ENCODE data around the gene TTR. TPM values are rescaled to one million over a fixed set of nuclear protein-coding genes. Genes with fewer than 3 reads are reported as not detected.

Gene TTR
- total RNA-seq, 2 donors from 2014 or later: not detected

DNA sequence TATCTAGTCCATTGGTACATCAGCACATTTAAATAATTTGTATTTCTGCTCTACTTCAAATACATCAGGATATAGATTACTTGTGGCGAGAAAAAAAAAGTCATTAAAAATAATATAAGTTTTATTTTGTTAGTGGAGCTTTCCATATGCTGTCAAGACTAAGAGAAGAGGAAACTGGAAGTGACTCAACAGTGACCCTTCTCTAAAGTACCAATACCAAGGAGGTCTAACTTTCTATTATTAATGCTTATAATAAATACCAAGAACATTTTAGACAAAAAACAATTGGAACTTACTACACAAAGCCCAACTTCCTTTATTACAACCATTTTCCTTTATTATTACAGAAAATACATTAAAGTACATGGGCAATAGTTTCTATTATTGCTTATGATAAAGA, 39.8 kb downstream of the TTR start:
- ATAC-seq (ENCODE audit: insufficient number of reproducible peaks, low FRiP score, low read depth) (no peak), DNase-seq (ENCODE audit: low spot score) (no peak)
- TF ChIP-seq, protein P1, sequence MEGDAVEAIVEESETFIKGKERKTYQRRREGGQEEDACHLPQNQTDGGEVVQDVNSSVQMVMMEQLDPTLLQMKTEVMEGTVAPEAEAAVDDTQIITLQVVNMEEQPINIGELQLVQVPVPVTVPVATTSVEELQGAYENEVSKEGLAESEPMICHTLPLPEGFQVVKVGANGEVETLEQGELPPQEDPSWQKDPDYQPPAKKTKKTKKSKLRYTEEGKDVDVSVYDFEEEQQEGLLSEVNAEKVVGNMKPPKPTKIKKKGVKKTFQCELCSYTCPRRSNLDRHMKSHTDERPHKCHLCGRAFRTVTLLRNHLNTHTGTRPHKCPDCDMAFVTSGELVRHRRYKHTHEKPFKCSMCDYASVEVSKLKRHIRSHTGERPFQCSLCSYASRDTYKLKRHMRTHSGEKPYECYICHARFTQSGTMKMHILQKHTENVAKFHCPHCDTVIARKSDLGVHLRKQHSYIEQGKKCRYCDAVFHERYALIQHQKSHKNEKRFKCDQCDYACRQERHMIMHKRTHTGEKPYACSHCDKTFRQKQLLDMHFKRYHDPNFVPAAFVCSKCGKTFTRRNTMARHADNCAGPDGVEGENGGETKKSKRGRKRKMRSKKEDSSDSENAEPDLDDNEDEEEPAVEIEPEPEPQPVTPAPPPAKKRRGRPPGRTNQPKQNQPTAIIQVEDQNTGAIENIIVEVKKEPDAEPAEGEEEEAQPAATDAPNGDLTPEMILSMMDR (IDR thresholded peaks at IDR 0.05): no peak
- H3K4me1 ChIP-seq (ENCODE audit: control insufficient read depth in 1 of 2, low read depth in 2 of 2): no peaks in the 10 kb centered on the region
- H3K27me3 ChIP-seq (replicated peaks; ENCODE audit: insufficient read depth): no peaks in the 10 kb centered on the region
- no peak overlapping the region for H3K27ac ChIP-seq
- H3K9me3 ChIP-seq: no peaks in the 10 kb centered on the region
- no peaks in the 10 kb centered on the region for H3K36me3 ChIP-seq
- H3K4me3 ChIP-seq: no peak overlapping the region

DNA sequence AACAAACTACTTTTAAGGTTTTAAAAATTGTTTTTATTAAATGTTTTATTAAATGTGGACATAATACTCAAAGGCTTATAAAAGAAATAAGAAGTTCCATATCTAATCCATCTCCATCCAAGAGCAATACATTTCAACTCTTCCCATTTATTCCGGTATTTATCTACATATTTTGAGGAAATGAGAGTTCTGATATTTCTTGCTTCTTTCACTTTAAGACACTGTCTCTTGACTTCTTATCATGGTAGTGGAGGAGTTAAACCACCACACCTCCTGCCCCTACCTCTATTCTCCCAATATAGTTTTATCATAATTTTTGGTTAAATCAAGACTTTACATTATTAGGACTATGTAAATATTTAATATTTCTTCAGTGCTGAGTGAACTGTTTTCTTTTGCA, 40.7 kb downstream of the TTR start:
- no peaks in the 10 kb centered on the region for H3K9me3 ChIP-seq
- no peak for ATAC-seq (ENCODE audit: insufficient number of reproducible peaks, low FRiP score, low read depth)

DNA sequence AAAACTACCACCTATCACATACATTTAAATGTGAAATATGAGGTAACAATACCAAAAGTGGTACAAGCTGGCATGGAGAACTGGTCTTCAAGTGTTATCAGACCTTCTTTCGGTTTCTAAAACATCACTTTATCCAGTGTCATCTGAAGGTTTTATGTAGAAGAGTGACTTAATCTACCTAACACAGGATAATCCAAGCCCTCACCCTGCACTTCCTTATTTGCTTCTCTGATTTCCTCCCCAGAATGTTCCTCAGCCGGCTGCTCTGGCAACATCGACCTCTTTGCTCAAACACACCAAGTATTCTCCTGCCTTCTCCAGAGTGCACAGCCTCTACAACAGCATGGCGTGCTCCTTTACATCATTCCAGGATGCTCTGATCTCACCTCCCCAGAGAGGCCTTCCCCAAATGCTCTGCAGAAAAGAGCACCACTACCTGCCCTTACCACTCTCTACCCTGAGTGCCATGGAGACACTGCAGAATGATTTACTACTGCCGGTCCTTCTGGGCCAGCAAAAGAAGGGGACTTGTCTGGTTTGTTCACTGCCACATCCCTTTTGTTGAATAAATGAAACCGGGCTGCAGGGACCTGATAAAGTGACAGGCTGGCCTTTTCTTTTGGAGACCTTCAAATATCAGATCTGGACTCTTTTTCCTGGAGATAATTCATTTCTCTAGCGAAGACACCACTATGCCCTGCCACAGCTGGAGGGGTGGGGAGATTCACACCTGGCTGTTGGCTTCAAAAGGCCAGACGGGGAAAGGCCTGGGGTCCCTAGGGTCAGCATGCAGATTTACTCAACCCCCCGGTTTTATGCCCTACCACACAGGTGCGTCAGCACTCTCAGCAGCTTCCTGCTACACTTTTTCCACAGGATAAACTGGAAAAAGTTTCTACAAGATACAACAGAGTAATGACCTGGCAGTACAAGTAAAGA, 42.0 kb downstream of the TTR start:
- Histone ChIP-seq H3K4me1 (ENCODE audit: control insufficient read depth in 1 of 2, low read depth in 2 of 2) (no peaks in the 10 kb centered on the region), H3K36me3 (no peaks in the 10 kb centered on the region), H3K4me3 (no peak overlapping the region), H3K27me3 (replicated peaks; ENCODE audit: insufficient read depth) (no peaks in the 10 kb centered on the region), H3K9me3 (no peaks in the 10 kb centered on the region), H3K27ac (no peak overlapping the region)
- ATAC-seq (ENCODE audit: insufficient number of reproducible peaks, low FRiP score, low read depth) (no peak), DNase-seq (ENCODE audit: low spot score) (no peak)
- TF ChIP-seq, protein P1 (IDR thresholded peaks at IDR 0.05): no peak

More for the DNA sequence above, 40.7 kb downstream of the TTR start:
- TF ChIP-seq, protein P1 (IDR thresholded peaks at IDR 0.05): no peak
- H3K27me3 ChIP-seq (replicated peaks; ENCODE audit: insufficient read depth): no peaks in the 10 kb centered on the region
- no peaks in the 10 kb centered on the region for H3K4me1 ChIP-seq (ENCODE audit: control insufficient read depth in 1 of 2, low read depth in 2 of 2)
- no peaks in the 10 kb centered on the region for H3K36me3 ChIP-seq
- H3K27ac ChIP-seq: no peak overlapping the region
- H3K4me3 ChIP-seq: no peak overlapping the region
- DNase-seq (ENCODE audit: low spot score): no peak

DNA sequence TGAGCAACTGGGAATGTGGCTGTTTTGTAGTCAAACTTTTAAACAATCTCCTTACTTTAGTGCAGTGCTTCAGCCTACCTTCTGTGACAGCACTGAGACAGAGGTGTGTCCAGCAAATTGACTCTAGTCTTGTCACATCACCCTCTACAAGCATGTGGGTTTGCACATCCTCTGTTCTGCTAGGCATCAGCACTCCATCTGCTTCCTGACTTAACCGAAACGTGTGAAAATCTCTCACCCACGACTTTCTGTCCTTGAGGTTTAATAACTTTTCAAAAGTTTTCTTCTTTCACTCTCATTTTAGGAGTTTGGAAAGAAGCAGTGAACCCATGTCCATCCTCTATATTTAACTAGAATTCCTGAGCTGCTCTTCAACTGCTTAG, 42.6 kb downstream of the TTR start:
- TF ChIP-seq, protein P1 (IDR thresholded peaks at IDR 0.05): no peak
- H3K27ac ChIP-seq: no peak overlapping the region
- H3K4me3 ChIP-seq: no peak overlapping the region
- no peaks in the 10 kb centered on the region for H3K27me3 ChIP-seq (replicated peaks; ENCODE audit: insufficient read depth)
- no peak for DNase-seq (ENCODE audit: low spot score)
- no peak for ATAC-seq (ENCODE audit: insufficient number of reproducible peaks, low FRiP score, low read depth)
- no peaks in the 10 kb centered on the region for H3K9me3 ChIP-seq
- no peaks in the 10 kb centered on the region for H3K36me3 ChIP-seq
- H3K4me1 ChIP-seq (ENCODE audit: control insufficient read depth in 1 of 2, low read depth in 2 of 2): no peaks in the 10 kb centered on the region

DNA sequence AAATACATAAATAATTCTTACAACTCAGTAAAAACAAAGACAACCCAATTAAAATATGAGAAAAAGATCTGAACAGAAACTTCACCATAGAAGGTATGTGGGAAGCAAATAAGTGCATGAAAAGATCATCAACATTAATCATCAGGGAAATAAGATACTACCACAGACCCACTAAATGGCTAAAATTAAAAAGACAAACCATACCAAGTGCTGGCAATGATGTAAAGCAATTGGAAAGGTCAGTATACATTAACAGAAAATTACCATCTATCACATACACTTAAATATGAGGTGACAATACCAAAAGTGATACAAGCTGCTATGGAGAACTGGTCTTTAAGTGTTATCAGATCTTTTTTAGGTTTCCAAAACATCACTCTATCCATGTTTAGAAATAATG, 44.7 kb downstream of the TTR start:
- TF ChIP-seq, protein P1 (IDR thresholded peaks at IDR 0.05): no peak
- Histone ChIP-seq H3K27me3 (replicated peaks; ENCODE audit: insufficient read depth) (no peaks in the 10 kb centered on the region), H3K36me3 (no peaks in the 10 kb centered on the region), H3K4me3 (no peak overlapping the region), H3K4me1 (ENCODE audit: control insufficient read depth in 1 of 2, low read depth in 2 of 2) (no peaks in the 10 kb centered on the region), H3K27ac (no peak overlapping the region), H3K9me3 (no peaks in the 10 kb centered on the region)
- ATAC-seq (ENCODE audit: insufficient number of reproducible peaks, low FRiP score, low read depth) (no peak), DNase-seq (ENCODE audit: low spot score) (no peak)

Data from thoracic aorta (tissue), 2 donors.